ENCODE data around the gene BNIP5. TPM values are rescaled to one million over a fixed set of nuclear protein-coding genes. Genes with fewer than 3 reads are reported as not detected.

The BNIP5 gene, protein sequence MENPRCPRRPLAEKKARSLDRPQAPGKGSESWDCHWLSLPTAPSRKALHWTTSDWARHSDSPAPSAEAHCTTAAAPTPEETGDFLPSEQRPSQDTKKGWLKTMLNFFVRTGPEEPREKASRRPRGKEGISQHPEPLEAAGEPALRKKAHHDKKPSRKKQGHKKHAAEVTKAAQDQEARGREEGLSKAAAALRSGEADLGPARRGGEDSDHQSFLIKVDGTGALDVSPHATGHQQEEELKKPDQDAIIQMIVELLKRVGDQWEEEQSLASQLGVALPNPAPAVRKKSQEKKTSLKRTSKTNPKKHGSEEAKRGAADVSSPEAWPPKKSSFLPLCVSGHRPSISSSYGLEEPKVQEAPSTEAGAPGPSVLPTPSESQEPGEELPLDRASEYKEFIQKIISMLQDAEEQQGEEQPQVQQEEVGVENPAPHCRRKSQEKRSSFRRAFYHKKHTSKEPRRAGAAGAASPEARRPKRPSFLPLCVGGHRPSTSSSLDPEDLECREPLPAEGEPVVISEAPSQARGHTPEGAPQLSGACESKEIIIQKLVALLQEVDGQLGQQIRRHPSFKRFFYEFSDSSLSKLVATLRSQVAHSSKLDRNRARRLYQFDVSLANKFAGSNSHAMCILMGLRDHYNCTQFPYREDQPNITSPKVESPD
- total RNA-seq: not detected

DNA sequence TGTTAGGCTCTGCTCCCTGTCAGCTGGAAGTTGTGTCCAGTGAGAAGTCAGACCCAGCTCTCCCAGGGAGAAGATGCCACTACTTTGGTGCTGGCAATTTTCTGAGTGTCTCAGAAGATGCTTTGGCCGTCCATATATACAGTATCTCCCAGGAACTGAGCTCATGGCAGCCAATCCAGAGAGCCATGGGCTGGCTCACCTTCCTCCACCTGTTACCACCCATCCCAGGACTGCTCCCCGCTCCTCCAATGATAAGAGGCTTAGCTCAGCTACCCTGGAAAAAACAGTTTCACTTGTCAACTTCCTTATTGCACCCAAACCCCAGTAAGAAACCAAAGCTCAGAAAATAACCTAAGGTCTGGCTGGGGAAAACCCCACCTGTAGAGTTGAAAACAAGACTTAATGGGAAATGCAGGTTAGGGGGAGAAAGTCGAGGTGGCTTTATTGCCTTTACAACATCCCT is at the start of gene BNIP5:
Gene BNIP5, minus strand, starts transcription at position 110 of the 463 bp plus-strand sequence. CDS start 6,198 bp downstream, outside the sequence.
- Mint-ChIP-seq H3K36me3 (ENCODE audit: low read depth) (no peaks in the 10 kb centered on the region), H3K27me3 (peaks cover 35% of the 10 kb centered on the region), H3K4me3 (no peak within 1 kb of the TSS), H3K9me3 (ENCODE audit: low read depth) (no peaks in the 10 kb centered on the region), H3K27ac (no peak within 1 kb of the TSS), H3K4me1 (peaks cover 14% of the 10 kb centered on the region)
- no peak for DNase-seq
- peak; percentile 26 for ATAC-seq
- ChIA-PET POLR2A (no interaction called here), CTCF (interaction anchor here (0.8 to 1.6 kb wide), 2 partner anchors 34 to 429 kb away, joined by 3 to 4 read pairs; no protein-coding TSS in a partner anchor)
- intact Hi-C loops (cut with DNase I, micrococcal nuclease): no loop called here

DNA sequence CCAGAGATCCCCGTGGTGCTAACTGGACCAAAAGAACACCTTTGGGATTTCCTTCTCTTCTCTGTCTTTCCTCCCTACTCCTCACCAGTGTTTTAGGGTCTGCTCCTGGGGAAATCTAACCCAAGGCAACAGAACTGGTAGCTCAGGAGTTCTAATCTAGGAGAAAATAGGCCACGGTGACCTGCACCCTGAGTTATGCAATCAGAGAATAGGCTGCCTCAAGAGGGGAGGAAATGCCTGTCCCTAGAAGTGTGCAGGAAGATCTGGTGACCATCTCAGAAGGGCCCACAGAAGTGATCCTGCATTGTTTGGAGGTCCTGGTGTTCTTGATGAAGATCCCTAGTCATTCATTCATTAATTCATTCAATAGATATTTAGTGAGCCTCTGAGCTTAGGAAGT is 47.4 kb upstream of the BNIP5 start:
- H3K27ac Mint-ChIP-seq: no peak overlapping the region
- H3K4me3 Mint-ChIP-seq: no peak overlapping the region
- H3K4me1 Mint-ChIP-seq: peaks cover 35% of the 10 kb centered on the region
- intact Hi-C loops (cut with DNase I, micrococcal nuclease): no loop called here
- H3K36me3 Mint-ChIP-seq (ENCODE audit: low read depth): no peaks in the 10 kb centered on the region
- POLR2A ChIA-PET: no interaction called here
- ATAC-seq (no peak), DNase-seq (no peak)
- no peaks in the 10 kb centered on the region for H3K9me3 Mint-ChIP-seq (ENCODE audit: low read depth)
- H3K27me3 Mint-ChIP-seq: peaks cover 23% of the 10 kb centered on the region
- CTCF ChIA-PET: interaction anchor here (1.2 kb wide), 1 partner anchor 43 kb away, joined by 3 read pairs; no protein-coding TSS in a partner anchor

DNA sequence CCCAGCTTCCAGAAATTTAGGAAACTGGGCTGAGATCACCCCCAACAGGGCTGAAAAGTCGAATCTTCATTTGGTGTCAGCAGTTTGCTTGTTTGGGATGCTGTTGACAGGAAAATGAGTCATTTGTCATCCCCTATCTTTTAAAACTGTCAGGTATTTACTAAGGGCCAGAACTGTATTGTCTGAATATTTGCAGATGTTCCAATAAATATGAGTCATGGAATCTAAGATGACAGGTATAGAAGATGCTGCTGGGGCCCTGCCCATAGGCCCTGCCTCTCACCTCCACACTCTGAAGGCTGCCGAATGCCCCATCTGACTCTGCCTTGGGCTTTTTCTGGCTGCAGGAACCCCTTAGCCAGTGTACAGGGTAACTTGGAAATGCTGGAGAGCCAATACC is 46.9 kb upstream of the BNIP5 start:
- DNase-seq (peak; percentile 30), ATAC-seq (peak; percentile 70)
- CTCF ChIA-PET: interaction anchor here (1.0 to 1.2 kb wide), 2 partner anchors 43 to 270 kb away, joined by 3 read pairs; no protein-coding TSS in a partner anchor
- POLR2A ChIA-PET: no interaction called here
- Mint-ChIP-seq H3K4me3 (no peak overlapping the region), H3K36me3 (ENCODE audit: low read depth) (no peaks in the 10 kb centered on the region), H3K9me3 (ENCODE audit: low read depth) (no peaks in the 10 kb centered on the region), H3K27ac (no peak overlapping the region), H3K4me1 (peaks cover 35% of the 10 kb centered on the region), H3K27me3 (peaks cover 22% of the 10 kb centered on the region)
- intact Hi-C loops (cut with DNase I, micrococcal nuclease): no loop called here

DNA sequence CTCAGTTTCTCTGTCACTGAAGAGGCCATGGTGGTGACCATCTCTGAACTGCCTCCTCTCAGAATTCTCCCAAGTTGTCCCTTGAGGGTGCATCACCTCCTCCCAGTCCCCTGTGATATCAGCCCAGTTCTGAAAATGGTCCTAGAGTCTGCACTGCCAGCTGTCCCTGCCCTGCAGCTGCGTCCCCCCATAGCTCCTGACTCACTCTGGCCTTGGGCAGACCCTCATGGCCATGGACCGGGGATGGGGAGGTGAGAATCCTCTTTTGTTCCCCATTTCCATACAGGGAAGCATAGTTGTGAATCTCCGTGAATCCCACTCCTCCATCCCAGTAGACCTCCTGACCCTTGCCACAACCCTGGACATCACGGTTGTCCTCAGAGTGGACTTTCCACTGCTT is 46.3 kb upstream of the BNIP5 start:
- intact Hi-C loops (cut with DNase I, micrococcal nuclease): no loop called here
- DNase-seq: no peak
- ChIA-PET CTCF (interaction anchor here (0.9 to 1.2 kb wide), 3 partner anchors 14 to 270 kb away, joined by 3 read pairs; no protein-coding TSS in a partner anchor), POLR2A (interaction anchor here (0.7 kb wide), 1 partner anchor 344 kb away, joined by 4 read pairs; no protein-coding TSS in a partner anchor)
- H3K4me3 Mint-ChIP-seq: no peak overlapping the region
- ATAC-seq: no peak
- no peaks in the 10 kb centered on the region for H3K9me3 Mint-ChIP-seq (ENCODE audit: low read depth)
- H3K27ac Mint-ChIP-seq: peak overlapping the region; percentile 48
- peaks cover 31% of the 10 kb centered on the region for H3K4me1 Mint-ChIP-seq
- H3K36me3 Mint-ChIP-seq (ENCODE audit: low read depth): no peaks in the 10 kb centered on the region
- peaks cover 15% of the 10 kb centered on the region for H3K27me3 Mint-ChIP-seq

DNA sequence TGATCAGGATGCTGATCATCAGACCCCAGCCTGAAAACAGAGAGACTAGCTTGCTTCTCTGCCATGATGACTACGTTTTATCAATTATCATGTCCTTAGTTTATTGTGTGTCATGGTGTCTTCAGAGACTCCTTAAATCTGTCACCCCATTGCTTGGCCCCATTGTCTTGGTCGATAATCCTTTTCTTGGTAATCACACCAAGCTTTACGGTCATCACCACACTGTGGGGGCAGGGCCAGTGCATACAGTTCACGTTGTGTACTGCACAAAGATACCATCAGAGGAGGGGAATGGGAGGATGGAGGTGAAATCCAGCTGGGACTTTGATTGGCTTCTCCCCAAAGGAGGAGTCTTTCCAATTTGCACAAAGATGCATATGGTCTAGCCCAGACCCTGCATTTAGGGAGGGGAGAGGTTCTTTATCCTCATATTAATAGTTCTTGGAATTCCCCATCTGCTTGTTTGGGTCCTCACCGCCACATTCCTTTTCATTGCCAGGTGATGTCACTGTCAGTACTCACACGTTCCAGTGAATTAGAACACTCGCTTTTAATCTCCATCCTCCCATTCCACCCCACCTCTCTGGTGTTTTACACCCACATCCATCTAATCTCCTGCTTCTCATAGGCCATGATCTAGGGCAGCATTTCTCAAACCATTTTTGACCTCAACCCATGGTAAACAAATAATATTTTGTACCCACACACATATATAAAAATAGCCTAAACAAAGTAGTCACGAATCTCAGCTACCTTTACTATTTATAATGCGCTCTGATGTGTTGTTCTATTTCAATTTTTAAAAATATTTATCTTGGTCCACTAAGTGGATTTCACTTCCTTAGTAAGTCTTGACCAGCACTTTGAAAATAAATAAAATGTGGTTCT is 45.1 kb upstream of the BNIP5 start:
- DNase-seq (peak; percentile 22), ATAC-seq (peak; percentile 31)
- Mint-ChIP-seq H3K4me3 (no peak overlapping the region), H3K27ac (no peak overlapping the region), H3K27me3 (peaks cover 7% of the 10 kb centered on the region), H3K36me3 (ENCODE audit: low read depth) (no peaks in the 10 kb centered on the region), H3K4me1 (peaks cover 21% of the 10 kb centered on the region), H3K9me3 (ENCODE audit: low read depth) (no peaks in the 10 kb centered on the region)
- intact Hi-C loops (cut with DNase I, micrococcal nuclease): no loop called here
- POLR2A ChIA-PET: no interaction called here
- CTCF ChIA-PET: interaction anchor here (0.6 to 1.2 kb wide), 5 partner anchors 13 to 110 kb away, joined by 3 to 6 read pairs (median 3); no protein-coding TSS in a partner anchor

DNA sequence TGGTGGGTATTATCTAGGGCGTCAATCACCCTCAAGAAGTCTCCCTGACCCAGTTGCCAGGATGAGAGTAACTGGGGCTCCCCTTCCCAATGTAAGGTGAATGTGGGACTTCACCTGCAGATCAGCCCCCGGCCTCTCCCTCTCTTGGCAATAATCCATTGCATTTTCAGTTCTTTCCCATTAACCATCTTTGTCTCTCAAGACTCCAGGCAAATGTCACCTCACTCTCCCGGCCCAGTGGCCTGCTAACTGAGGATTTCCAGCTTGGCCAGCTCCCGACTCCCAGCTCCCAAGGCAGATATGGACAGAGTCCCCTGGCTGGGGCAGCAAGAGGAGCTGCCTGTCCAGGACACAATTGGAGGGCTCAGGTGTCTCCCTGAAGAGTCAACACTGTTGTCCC is 43.5 kb upstream of the BNIP5 start:
- H3K36me3 Mint-ChIP-seq (ENCODE audit: low read depth): no peaks in the 10 kb centered on the region
- H3K27me3 Mint-ChIP-seq: no peaks in the 10 kb centered on the region
- H3K27ac Mint-ChIP-seq: no peak overlapping the region
- ATAC-seq (no peak), DNase-seq (no peak)
- intact Hi-C loops (cut with DNase I, micrococcal nuclease): no loop called here
- POLR2A ChIA-PET: no interaction called here
- no peaks in the 10 kb centered on the region for H3K9me3 Mint-ChIP-seq (ENCODE audit: low read depth)
- peaks cover 15% of the 10 kb centered on the region for H3K4me1 Mint-ChIP-seq
- no peak overlapping the region for H3K4me3 Mint-ChIP-seq
- CTCF ChIA-PET: interaction anchor here (0.5 to 1.2 kb wide), 3 partner anchors 39 to 101 kb away, joined by 3 read pairs; no protein-coding TSS in a partner anchor

DNA sequence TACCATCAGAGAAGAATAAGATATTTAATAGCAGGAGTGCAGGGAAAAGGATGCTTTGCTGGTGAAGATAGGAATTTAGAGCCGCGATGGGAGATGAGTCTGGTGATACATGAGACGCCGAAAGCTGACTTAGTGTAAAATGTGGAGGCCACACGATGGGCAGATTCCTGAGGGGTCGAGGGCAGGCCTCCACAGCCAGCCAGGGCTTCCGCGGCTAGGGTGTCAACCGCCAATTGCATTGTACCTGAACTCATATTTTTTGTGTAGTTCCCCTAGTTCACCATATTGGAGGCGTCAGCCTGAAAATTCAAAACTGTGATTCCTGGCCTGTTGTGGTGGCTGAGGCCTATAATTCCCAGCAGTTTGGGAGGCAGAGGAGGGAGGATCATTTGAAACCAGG is 42.2 kb upstream of the BNIP5 start:
- ATAC-seq (no peak), DNase-seq (no peak)
- H3K4me1 Mint-ChIP-seq: peaks cover 12% of the 10 kb centered on the region
- H3K27me3 Mint-ChIP-seq: no peaks in the 10 kb centered on the region
- peak overlapping the region; percentile 29 for H3K27ac Mint-ChIP-seq
- no peaks in the 10 kb centered on the region for H3K36me3 Mint-ChIP-seq (ENCODE audit: low read depth)
- ChIA-PET CTCF (interaction anchor here (0.6 to 1.0 kb wide), 3 partner anchors 9 to 410 kb away, joined by 3 to 5 read pairs (median 4); no protein-coding TSS in a partner anchor), POLR2A (no interaction called here)
- no peaks in the 10 kb centered on the region for H3K9me3 Mint-ChIP-seq (ENCODE audit: low read depth)
- H3K4me3 Mint-ChIP-seq: no peak overlapping the region
- intact Hi-C loops (cut with DNase I, micrococcal nuclease): no loop called here

DNA sequence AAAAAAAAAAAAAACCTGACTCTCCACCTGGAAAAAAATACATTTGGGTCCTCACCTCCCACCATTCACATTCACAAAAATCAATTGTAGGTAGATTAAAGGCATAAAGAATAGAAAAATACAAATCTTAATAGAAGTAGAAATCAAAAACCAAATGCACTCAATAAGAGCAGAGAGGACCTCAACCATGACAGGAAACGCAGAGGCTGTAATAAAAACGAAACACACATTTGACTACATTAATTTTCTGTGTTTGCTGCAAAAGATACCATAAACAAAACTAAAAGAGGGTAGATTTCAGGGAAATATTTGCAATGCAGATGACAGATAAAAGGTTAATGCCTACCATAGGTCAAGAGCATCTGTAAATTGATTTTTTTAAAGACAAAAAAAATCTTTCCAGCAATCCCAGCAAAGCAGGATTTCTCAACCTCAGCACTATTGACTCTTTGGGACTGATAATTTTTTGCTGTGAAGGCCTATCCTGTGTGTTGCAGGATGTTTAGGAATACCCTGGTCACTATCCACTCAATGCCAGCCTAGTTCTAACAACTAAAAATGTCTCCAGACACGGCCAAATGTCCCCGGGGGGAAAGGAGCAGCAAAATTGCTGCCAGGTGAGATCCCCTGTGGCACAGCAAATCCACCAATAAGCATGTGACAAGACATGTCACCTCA is 41.7 kb upstream of the BNIP5 start:
- Mint-ChIP-seq H3K27ac (peak overlapping the region; percentile 29), H3K4me3 (no peak overlapping the region), H3K27me3 (no peaks in the 10 kb centered on the region), H3K36me3 (ENCODE audit: low read depth) (no peaks in the 10 kb centered on the region), H3K4me1 (peaks cover 10% of the 10 kb centered on the region), H3K9me3 (ENCODE audit: low read depth) (no peaks in the 10 kb centered on the region)
- intact Hi-C loops (cut with DNase I, micrococcal nuclease): no loop called here
- ChIA-PET CTCF (interaction anchor here (1.4 kb wide), 1 partner anchor 17 kb away, joined by 4 read pairs; no protein-coding TSS in a partner anchor), POLR2A (no interaction called here)
- ATAC-seq (no peak), DNase-seq (no peak)

DNA sequence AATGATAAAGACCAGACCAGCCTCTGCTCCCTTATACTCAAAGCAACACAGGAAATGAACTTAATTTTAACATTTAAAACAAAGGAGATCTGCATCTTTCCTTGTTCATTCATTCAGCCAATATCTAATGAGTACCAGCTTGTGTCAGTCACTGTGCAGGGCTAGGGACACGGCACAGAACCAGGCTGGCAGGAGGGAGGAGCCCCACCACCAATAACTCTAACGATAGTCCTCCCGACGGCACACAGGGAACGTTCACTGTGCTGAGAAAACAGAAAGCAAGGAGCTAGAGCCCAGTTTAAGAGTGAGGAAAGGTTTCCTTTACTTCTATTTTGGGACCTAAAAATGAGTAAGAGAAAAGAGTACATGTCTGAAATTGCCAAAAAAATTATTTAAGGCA is 40.9 kb upstream of the BNIP5 start:
- Mint-ChIP-seq H3K9me3 (ENCODE audit: low read depth) (no peaks in the 10 kb centered on the region), H3K4me1 (peaks cover 4% of the 10 kb centered on the region), H3K27me3 (no peaks in the 10 kb centered on the region), H3K4me3 (no peak overlapping the region), H3K27ac (no peak overlapping the region), H3K36me3 (ENCODE audit: low read depth) (no peaks in the 10 kb centered on the region)
- POLR2A ChIA-PET: no interaction called here
- intact Hi-C loops (cut with DNase I, micrococcal nuclease): no loop called here
- DNase-seq (no peak), ATAC-seq (no peak)
- CTCF ChIA-PET: interaction anchor here (1.4 kb wide), 1 partner anchor 16 kb away, joined by 4 read pairs; no protein-coding TSS in a partner anchor

DNA sequence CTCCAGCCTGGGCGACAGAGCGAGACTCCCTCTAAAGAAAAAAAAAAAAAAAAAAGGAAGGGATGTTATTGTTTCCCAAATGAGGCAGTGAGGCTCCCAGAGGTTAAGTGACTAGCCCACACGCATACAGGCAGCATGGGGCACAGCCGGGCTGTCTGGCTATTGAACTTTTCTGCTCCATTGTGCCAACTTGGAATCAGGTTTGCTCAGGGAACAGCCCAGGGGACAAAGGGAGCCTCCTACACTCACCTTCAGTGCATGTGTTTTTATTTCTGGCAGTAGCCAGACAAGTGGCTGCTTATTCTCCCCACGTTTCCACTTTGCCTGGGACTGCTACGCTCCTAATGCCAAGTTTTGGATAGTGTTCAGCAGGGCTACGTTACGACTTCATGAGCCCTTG is 40.1 kb upstream of the BNIP5 start:
- Mint-ChIP-seq H3K9me3 (ENCODE audit: low read depth) (no peaks in the 10 kb centered on the region), H3K36me3 (ENCODE audit: low read depth) (no peaks in the 10 kb centered on the region), H3K27me3 (no peaks in the 10 kb centered on the region), H3K4me3 (no peak overlapping the region), H3K4me1 (no peaks in the 10 kb centered on the region), H3K27ac (no peak overlapping the region)
- ATAC-seq (no peak), DNase-seq (no peak)
- POLR2A ChIA-PET: no interaction called here
- intact Hi-C loops (cut with DNase I, micrococcal nuclease): no loop called here
- CTCF ChIA-PET: interaction anchor here (1.4 kb wide), 1 partner anchor 15 kb away, joined by 4 read pairs; no protein-coding TSS in a partner anchor

Measured in activated CD4-positive, alpha-beta T cell treated with anti-CD3 and anti-CD28 coated beads for 36 hours (primary cell).